K562 (cell line): ENCODE data around the gene ZBTB32. TPM values are rescaled to one million over a fixed set of nuclear protein-coding genes. Genes with fewer than 3 reads are reported as not detected.

Experiments
- TFAM ChIP-seq: fragments of 250-450 bp; sonication (Bioruptor Pico); conservative IDR thresholded peaks from 2 replicates; pipeline ENCODE4 v1.5.0; 2021; ENCODE audit warnings: mild to moderate bottlenecking, moderate library complexity
- ZNF3 ChIP-seq: fragments of 250-450 bp; sonication (Bioruptor Pico); IDR thresholded peaks from 2 replicates; pipeline ENCODE4 v1.5.0; 2021; ENCODE audit warnings: mild to moderate bottlenecking, moderate library complexity
- polyA plus RNA-seq, 8 experiments: library from polyadenylated mRNA; depleted of rRNA in 4 of 8; stranded (reverse) in 5 of 8; unstranded in 3 of 8; fragments of >200 nt; fragmentation: Nextera tagmentation in 2 of 8; fragmentation: Illumina TruSeq in 1 of 8; extraction: Ambion mirVana in 2 of 8; extraction: Trizol in 1 of 8; gene quantifications; 2 replicates each; pipeline versions ENCODE4 v1.2.1 to v1.2.3, GENCODE V29; 2011 to 2014; ENCODE audit warnings: inconsistent platforms in 1 of 8, missing spikeins in 1 of 8
- total RNA-seq, 7 experiments: library from RNA; depleted of rRNA in 6 of 7; stranded (reverse); fragments of >200 nt in 6 of 7; fragmentation: Illumina TruSeq in 2 of 7; extraction: Trizol in 2 of 7; gene quantifications; 2 replicates each; pipeline versions ENCODE4 v1.2.1 to v1.2.3, GENCODE V29; 2011 to 2021; ENCODE audit warnings: low replicate concordance in 1 of 7
- TF ChIP-seq, protein P1 (sequence below): sonication (generic); formaldehyde crosslinking; IDR thresholded peaks from 2 replicates; pipeline ENCODE4 v1.8.0; 2023; ENCODE audit warnings: mild to moderate bottlenecking, missing genetic modification reagents
- TF ChIP-seq, protein P2 (sequence below), 2 experiments: IDR thresholded peaks; 2 replicates each; pipeline ENCODE4 v1.6.1; 2011; ENCODE audit warnings: borderline replicate concordance in 1 of 2, control low read depth in 1 of 2, low read depth in 1 of 2, low read length in 1 of 2, mild to moderate bottlenecking in 1 of 2, mixed read lengths in 1 of 2, moderate library complexity in 1 of 2; ENCODE audit not compliant: insufficient read depth in 1 of 2, insufficient read length in 1 of 2, poor library complexity in 1 of 2, severe bottlenecking in 1 of 2; ENCODE audit errors: extremely low read depth in 1 of 2

ZBTB32 gene
- total and polyA plus RNA-seq, 9 of the 15 experiments (the other 6 are each of a cell fraction or from before 2014, with no cell fraction given), result 0.20 TPM; not detected in 8

DNA sequence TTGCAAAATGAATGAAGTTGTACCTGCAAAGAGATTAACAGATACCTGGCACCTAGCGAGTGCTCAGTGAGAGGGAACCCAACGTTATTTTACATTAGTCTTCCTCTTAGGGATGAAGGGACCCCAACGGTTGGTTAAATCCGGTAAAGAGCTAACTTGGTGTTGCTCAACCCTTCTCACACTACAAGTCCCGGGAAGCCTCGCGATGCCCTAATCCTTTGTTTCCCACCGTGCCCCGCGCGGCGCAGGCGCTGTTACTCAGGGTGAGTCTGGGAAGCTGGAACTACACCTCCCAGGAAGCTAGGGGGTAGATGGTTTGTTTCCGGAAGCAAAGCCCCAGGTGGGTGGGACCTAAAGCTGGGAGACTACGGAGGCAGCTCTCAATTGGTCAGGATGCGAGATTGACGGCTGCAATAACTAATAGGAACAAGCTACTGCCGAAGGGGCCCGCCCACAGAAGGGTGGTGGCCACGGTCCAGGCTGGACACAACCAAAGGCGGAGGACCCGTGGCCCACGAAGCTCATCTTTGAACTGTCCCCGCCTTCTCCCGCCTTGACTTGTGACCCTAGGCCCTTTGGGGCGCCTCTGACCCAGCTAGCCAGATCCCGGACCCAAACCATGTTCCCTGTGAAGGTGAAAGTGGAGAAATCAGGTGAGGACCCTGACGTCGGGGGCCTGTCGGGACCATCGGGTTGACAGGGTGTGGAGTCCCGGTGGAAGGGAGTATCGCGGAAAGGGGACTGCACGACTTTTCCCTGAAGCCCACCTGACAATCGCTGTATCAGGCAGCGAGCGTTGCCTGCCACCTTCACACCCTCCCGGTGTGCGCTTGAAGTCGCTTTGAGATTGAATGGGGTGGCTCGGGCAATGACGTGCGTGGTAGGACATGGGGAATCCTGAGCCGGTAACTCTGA is 44.0 kb downstream of the ZBTB32 start, which contains the start of gene LIN37 (continued):
- TF ChIP-seq, protein P1, sequence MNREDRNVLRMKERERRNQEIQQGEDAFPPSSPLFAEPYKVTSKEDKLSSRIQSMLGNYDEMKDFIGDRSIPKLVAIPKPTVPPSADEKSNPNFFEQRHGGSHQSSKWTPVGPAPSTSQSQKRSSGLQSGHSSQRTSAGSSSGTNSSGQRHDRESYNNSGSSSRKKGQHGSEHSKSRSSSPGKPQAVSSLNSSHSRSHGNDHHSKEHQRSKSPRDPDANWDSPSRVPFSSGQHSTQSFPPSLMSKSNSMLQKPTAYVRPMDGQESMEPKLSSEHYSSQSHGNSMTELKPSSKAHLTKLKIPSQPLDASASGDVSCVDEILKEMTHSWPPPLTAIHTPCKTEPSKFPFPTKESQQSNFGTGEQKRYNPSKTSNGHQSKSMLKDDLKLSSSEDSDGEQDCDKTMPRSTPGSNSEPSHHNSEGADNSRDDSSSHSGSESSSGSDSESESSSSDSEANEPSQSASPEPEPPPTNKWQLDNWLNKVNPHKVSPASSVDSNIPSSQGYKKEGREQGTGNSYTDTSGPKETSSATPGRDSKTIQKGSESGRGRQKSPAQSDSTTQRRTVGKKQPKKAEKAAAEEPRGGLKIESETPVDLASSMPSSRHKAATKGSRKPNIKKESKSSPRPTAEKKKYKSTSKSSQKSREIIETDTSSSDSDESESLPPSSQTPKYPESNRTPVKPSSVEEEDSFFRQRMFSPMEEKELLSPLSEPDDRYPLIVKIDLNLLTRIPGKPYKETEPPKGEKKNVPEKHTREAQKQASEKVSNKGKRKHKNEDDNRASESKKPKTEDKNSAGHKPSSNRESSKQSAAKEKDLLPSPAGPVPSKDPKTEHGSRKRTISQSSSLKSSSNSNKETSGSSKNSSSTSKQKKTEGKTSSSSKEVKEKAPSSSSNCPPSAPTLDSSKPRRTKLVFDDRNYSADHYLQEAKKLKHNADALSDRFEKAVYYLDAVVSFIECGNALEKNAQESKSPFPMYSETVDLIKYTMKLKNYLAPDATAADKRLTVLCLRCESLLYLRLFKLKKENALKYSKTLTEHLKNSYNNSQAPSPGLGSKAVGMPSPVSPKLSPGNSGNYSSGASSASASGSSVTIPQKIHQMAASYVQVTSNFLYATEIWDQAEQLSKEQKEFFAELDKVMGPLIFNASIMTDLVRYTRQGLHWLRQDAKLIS, result no peak
- TF ChIP-seq, protein P2, sequence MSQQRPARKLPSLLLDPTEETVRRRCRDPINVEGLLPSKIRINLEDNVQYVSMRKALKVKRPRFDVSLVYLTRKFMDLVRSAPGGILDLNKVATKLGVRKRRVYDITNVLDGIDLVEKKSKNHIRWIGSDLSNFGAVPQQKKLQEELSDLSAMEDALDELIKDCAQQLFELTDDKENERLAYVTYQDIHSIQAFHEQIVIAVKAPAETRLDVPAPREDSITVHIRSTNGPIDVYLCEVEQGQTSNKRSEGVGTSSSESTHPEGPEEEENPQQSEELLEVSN (IDR thresholded peaks at IDR 0.05; ENCODE audit: borderline replicate concordance in 1 of 2, extremely low read depth in 1 of 2, insufficient read depth in 1 of 2, insufficient read length in 1 of 2, low read depth in 1 of 2, low read length in 1 of 2, poor library complexity in 1 of 2, severe bottlenecking in 1 of 2), result peak; percentile 21 to 36
- TF ChIP-seq ZNF3 (CRISPR knock-in tag) (no peak), TFAM (CRISPR knock-in tag) (no peak)
- TF ChIP-seq, all 486 proteins: peak for 101
